ENCODE results near the gene HIVEP3.

HIVEP3 gene

DNA sequence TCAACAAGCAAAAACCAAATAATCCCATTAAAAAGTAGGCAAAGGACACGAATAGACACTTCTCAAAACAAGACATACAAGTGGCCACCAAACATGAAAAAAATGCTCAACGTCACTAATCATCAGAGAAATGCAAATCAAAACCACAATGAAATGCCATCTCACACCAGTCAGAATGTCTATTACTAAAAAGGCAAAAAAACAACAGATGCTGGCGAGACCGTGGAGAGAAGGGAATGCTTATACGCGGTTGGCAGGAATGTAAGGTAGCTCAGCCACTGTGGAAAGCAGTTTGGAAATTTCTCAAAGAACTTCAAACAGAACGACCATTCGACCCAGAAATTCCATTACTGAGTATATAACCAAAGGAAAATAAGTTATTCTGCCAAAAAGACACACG lies 289.2 kb downstream of the HIVEP3 start:
- Histone ChIP-seq H3K27me3 (ENCODE audit: control insufficient read depth in 1 of 2, insufficient read depth in 2 of 2, low read length in 2 of 2) (no peaks in the 10 kb centered on the region), H3K9ac (ENCODE audit: low read length) (no peak overlapping the region), H3K9me3 (ENCODE audit: low read length) (no peaks in the 10 kb centered on the region), H3K36me3 (ENCODE audit: insufficient read depth, low read length) (no peaks in the 10 kb centered on the region), H3K4me1 (ENCODE audit: insufficient read depth, low read length) (no peaks in the 10 kb centered on the region), H3K27ac (ENCODE audit: low read depth, low read length) (no peak overlapping the region), H3K4me3 (ENCODE audit: low read depth in 1 of 2, low read length in 2 of 2) (no peak overlapping the region)

DNA sequence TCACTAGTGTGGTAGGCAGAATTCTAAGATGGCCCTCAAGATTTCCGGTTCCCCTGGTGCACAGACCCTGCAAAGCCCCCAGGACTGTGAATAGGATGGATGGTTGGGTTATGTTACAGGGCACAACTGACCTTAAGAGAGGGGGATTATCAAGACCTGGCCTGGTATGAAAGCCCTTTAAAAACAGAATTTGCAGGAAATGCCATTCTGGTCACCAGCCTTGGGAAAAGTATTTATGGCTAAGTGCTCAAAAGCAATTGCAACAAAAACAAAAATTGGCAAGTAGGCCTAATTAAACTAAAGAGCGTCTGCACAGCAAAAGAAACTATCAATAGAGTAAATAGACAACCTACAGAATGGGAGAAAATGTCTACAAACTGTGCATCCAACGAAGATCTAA lies 289.6 kb downstream of the HIVEP3 start:
- Histone ChIP-seq H3K9ac (ENCODE audit: low read length) (no peak overlapping the region), H3K9me3 (ENCODE audit: low read length) (no peaks in the 10 kb centered on the region), H3K27ac (ENCODE audit: low read depth, low read length) (no peak overlapping the region), H3K36me3 (ENCODE audit: insufficient read depth, low read length) (no peaks in the 10 kb centered on the region), H3K4me1 (ENCODE audit: insufficient read depth, low read length) (no peaks in the 10 kb centered on the region), H3K4me3 (ENCODE audit: low read depth in 1 of 2, low read length in 2 of 2) (no peak overlapping the region), H3K27me3 (ENCODE audit: control insufficient read depth in 1 of 2, insufficient read depth in 2 of 2, low read length in 2 of 2) (no peaks in the 10 kb centered on the region)

DNA sequence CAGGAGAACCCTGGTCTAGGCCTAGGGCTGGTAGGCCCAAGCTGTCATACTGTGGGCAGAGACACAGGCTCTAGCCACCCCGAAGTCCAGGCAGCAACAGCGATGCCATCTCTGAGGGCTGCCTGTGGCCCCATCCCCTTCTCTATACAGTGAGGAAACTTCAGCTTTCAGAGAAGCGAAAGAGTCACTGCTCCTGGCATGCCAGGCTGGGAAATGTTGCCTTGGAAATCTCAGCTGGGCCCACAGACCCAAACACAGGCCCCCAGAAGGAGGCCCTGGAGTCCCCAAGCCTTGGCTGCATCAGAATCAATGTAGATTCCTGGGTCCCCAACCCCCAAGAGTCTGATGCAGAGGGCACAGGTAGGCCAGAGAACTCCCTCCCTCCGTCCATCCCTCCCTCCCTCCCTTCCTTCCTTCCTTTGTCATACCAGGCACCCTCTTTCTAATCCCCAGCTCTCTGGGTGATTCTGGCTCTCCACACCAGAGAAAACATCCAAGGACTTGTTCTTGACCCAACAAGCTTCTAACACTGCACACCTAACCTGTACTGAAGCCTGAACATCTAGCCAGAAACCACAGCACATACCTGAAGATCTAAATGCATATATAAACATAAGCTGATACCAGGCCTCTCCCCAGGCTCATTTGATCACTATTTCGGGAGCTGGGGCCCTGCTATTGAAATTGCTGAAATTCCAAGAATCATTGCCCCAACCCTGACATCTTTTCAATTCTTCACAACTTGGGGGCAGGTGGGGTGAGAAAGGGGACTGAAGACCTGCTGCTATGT lies 291.0 kb downstream of the HIVEP3 start:
- no peak overlapping the region for H3K9ac ChIP-seq (ENCODE audit: low read length)
- H3K27ac ChIP-seq (ENCODE audit: low read depth, low read length) = no peak overlapping the region
- H3K36me3 ChIP-seq (ENCODE audit: insufficient read depth, low read length) = no peaks in the 10 kb centered on the region
- no peaks in the 10 kb centered on the region for H3K9me3 ChIP-seq (ENCODE audit: low read length)
- H3K4me1 ChIP-seq (ENCODE audit: insufficient read depth, low read length) = no peaks in the 10 kb centered on the region
- H3K4me3 ChIP-seq (ENCODE audit: low read depth in 1 of 2, low read length in 2 of 2) = no peak overlapping the region
- no peaks in the 10 kb centered on the region for H3K27me3 ChIP-seq (ENCODE audit: control insufficient read depth in 1 of 2, insufficient read depth in 2 of 2, low read length in 2 of 2)

DNA sequence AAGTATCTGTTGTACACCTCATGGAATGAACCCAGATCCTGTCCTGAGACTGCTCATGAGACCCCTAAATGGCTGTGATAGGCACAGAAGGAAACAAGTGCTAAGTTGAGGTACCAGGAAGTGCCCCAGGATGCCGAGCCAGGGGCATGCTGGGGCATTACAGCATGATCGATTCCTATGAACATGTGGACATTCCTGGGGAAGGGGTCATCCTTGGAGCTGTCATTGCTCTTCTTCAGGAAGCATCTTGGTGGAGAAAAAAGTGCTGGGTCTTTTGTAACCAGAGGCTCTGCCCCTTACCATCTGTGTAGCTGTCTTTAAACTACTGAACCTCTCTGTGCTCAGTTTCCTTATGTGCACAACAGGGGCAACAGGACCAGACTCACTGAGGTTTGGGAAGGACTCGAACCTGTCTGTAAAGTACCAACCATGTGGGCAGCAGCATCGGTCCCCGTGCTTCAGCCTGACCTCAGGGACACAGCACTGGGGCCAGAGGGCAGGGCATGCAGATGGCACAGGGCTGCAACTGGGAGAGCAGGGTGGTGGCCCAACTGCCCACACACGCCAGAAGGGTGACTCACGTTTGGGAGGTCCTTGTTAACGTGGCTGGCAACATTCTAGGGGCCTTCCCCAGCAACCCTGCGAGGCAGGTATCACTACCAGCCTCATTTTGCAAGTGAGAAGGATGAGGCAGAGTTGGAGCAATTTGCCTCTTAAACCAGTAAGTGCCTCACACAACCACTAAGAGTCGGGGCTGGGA lies 291.9 kb downstream of the HIVEP3 start:
- Histone ChIP-seq H3K9ac (ENCODE audit: low read length) (no peak overlapping the region), H3K4me1 (ENCODE audit: insufficient read depth, low read length) (no peaks in the 10 kb centered on the region), H3K27me3 (ENCODE audit: control insufficient read depth in 1 of 2, insufficient read depth in 2 of 2, low read length in 2 of 2) (no peaks in the 10 kb centered on the region), H3K4me3 (ENCODE audit: low read depth in 1 of 2, low read length in 2 of 2) (no peak overlapping the region), H3K36me3 (ENCODE audit: insufficient read depth, low read length) (no peaks in the 10 kb centered on the region), H3K27ac (ENCODE audit: low read depth, low read length) (no peak overlapping the region), H3K9me3 (ENCODE audit: low read length) (no peaks in the 10 kb centered on the region)

DNA sequence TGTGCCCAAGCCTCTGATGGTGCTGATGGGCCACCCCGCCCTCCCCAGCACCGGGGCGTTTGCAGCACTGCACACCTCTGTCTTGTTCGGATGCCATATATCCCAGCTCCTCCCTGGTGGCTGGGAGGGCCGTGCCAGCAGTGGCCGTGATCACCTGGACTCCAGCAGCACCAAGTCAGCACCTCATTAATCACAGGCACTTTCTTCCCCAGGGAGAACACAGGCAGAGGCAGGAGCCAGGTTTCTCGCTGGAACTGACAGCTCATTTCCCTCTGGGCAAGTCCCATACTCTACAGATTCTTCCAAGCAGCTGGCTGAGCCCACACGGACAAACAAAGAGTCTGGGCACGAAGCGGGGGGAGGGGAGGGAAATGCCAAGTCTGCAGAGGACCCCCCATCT lies 292.6 kb downstream of the HIVEP3 start:
- Histone ChIP-seq H3K4me1 (ENCODE audit: insufficient read depth, low read length) (no peaks in the 10 kb centered on the region), H3K9ac (ENCODE audit: low read length) (no peak overlapping the region), H3K36me3 (ENCODE audit: insufficient read depth, low read length) (no peaks in the 10 kb centered on the region), H3K27me3 (ENCODE audit: control insufficient read depth in 1 of 2, insufficient read depth in 2 of 2, low read length in 2 of 2) (no peaks in the 10 kb centered on the region), H3K4me3 (ENCODE audit: low read depth in 1 of 2, low read length in 2 of 2) (no peak overlapping the region), H3K27ac (ENCODE audit: low read depth, low read length) (no peak overlapping the region), H3K9me3 (ENCODE audit: low read length) (no peaks in the 10 kb centered on the region)

DNA sequence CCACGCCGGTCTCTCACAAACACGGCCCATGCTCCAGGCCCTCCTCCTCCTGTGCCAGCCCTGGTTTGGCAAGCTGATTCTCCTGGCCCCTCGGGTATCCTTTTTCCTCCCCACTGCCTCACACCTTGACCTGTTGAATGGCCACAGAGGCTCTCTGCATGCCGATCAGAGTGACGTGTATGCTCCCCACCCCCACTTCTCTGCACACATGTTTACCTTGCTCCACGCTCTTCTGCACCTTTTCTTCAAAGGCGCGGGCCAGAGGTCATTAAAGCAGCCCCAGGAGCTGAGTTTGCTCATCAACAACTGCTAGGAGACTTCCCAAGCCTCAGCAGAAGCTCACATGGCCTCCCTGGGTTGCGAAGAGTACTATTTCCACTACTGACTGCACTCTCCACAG lies 295.0 kb downstream of the HIVEP3 start:
- no peaks in the 10 kb centered on the region for H3K36me3 ChIP-seq (ENCODE audit: insufficient read depth, low read length)
- H3K4me3 ChIP-seq (ENCODE audit: low read depth in 1 of 2, low read length in 2 of 2) = no peak overlapping the region
- H3K9ac ChIP-seq (ENCODE audit: low read length) = no peak overlapping the region
- H3K4me1 ChIP-seq (ENCODE audit: insufficient read depth, low read length) = no peaks in the 10 kb centered on the region
- no peak overlapping the region for H3K27ac ChIP-seq (ENCODE audit: low read depth, low read length)
- no peaks in the 10 kb centered on the region for H3K9me3 ChIP-seq (ENCODE audit: low read length)
- H3K27me3 ChIP-seq (ENCODE audit: control insufficient read depth in 1 of 2, insufficient read depth in 2 of 2, low read length in 2 of 2) = no peaks in the 10 kb centered on the region

DNA sequence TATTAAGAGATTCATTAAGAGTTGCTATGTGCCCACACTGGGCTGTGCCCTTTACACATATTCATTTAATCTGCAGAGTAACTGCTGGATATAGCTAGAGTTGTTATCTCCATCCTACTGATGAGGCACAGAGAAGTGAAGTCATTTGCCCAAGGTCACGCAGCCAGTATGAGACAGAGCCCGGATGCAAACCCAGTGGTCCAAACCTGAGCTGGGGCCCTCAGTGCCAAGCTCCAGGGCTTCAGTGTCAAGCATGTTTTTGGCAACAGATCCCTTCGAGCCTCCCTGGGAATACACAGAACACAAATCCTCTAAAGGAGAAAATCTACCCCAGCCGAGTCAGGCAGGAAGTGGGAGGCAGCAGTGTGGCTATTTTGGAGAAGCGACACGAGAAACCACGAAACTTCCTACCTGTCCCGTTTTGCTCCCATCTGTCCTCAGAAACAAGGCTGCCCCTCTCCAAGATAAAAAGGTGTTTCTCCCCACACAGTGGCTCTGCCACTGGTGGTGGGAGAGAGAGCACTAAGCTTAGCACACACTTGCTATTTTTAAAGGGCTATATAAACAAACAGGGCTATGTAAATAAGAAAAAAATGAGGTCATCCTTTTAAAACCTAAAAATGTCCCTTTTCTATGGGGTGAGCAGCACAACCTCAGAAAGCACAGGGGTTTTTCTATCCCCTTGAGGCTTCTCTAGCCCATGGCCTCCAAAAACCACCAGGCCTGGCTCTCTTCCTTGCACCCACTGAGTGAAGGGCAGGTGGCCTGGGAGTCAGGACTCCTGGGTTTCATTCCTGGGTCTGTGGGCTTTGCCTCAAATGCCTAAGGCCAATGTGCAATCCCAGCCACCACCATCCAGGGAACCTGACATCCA lies 295.6 kb downstream of the HIVEP3 start:
- Histone ChIP-seq H3K4me1 (ENCODE audit: insufficient read depth, low read length) (no peaks in the 10 kb centered on the region), H3K9me3 (ENCODE audit: low read length) (no peaks in the 10 kb centered on the region), H3K4me3 (ENCODE audit: low read depth in 1 of 2, low read length in 2 of 2) (no peak overlapping the region), H3K27me3 (ENCODE audit: control insufficient read depth in 1 of 2, insufficient read depth in 2 of 2, low read length in 2 of 2) (no peaks in the 10 kb centered on the region), H3K36me3 (ENCODE audit: insufficient read depth, low read length) (no peaks in the 10 kb centered on the region), H3K27ac (ENCODE audit: low read depth, low read length) (no peak overlapping the region), H3K9ac (ENCODE audit: low read length) (no peak overlapping the region)

DNA sequence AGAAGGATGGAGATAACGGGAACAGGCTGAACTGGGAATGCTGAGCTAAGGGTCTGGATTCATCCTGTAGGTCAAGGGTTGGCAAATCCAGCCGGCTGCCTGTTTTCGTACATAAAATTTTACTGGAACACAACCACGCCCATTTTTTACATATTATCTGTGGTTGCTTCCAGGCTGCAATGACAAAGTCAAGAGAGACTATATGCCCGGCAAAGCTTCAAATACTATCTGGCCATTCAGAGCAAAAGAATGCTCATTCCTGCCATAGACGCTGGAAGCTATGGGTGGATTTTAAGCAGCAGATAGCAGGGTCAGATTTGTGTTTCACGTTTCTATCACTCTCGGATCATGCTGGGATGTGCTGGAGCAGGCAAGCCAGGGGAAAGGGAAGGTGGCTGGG lies 296.3 kb downstream of the HIVEP3 start:
- no peak overlapping the region for H3K4me3 ChIP-seq (ENCODE audit: low read depth in 1 of 2, low read length in 2 of 2)
- no peaks in the 10 kb centered on the region for H3K27me3 ChIP-seq (ENCODE audit: control insufficient read depth in 1 of 2, insufficient read depth in 2 of 2, low read length in 2 of 2)
- H3K9me3 ChIP-seq (ENCODE audit: low read length) = no peaks in the 10 kb centered on the region
- H3K9ac ChIP-seq (ENCODE audit: low read length) = no peak overlapping the region
- no peaks in the 10 kb centered on the region for H3K36me3 ChIP-seq (ENCODE audit: insufficient read depth, low read length)
- H3K4me1 ChIP-seq (ENCODE audit: insufficient read depth, low read length) = no peaks in the 10 kb centered on the region
- no peak overlapping the region for H3K27ac ChIP-seq (ENCODE audit: low read depth, low read length)

DNA sequence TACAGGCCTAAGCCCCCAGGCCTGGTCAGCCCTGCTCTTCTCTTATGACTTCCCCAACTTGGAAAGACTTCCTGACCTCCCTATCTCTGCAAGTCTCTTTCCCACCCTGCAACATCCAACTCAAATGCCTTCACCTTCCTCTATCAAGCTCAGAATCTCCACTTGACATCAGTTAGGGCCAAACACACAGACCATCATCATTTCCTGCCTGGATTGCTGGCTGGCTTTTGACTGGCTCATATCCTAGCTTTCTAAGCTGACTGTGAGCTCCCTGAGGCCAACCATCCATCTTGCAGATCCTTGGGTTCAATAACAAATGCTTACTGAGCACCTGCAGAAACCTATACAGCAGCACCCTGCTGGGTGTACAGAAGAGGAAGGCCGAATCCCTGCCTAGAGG lies 296.9 kb downstream of the HIVEP3 start:
- Histone ChIP-seq H3K4me3 (ENCODE audit: low read depth in 1 of 2, low read length in 2 of 2) (no peak overlapping the region), H3K27me3 (ENCODE audit: control insufficient read depth in 1 of 2, insufficient read depth in 2 of 2, low read length in 2 of 2) (no peaks in the 10 kb centered on the region), H3K4me1 (ENCODE audit: insufficient read depth, low read length) (no peaks in the 10 kb centered on the region), H3K9ac (ENCODE audit: low read length) (no peak overlapping the region), H3K36me3 (ENCODE audit: insufficient read depth, low read length) (no peaks in the 10 kb centered on the region), H3K9me3 (ENCODE audit: low read length) (no peaks in the 10 kb centered on the region), H3K27ac (ENCODE audit: low read depth, low read length) (no peak overlapping the region)

DNA sequence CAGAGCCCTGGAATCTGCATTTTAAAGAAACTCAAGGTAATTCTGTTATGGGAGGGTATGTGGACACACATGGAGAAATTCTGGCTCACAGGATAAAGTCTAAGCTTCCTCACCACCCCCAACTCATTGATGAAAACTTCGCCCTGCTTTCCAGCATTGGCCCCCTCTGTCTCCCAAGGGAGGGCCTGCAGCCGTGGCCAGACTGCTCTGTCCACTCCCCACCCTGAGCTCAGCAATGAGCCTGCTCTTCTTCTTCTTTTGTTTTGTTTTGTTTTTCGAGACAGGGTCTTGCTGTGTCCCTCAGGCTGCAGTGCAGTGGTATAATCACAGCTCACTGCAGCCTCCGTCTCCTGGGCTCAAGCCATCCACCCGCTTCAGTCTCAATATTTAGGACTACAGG lies 297.5 kb downstream of the HIVEP3 start:
- Histone ChIP-seq H3K36me3 (ENCODE audit: insufficient read depth, low read length) (no peaks in the 10 kb centered on the region), H3K4me3 (ENCODE audit: low read depth in 1 of 2, low read length in 2 of 2) (no peak overlapping the region), H3K27me3 (ENCODE audit: control insufficient read depth in 1 of 2, insufficient read depth in 2 of 2, low read length in 2 of 2) (no peaks in the 10 kb centered on the region), H3K9me3 (ENCODE audit: low read length) (no peaks in the 10 kb centered on the region), H3K27ac (ENCODE audit: low read depth, low read length) (no peak overlapping the region), H3K4me1 (ENCODE audit: insufficient read depth, low read length) (no peaks in the 10 kb centered on the region), H3K9ac (ENCODE audit: low read length) (no peak overlapping the region)

DNA sequence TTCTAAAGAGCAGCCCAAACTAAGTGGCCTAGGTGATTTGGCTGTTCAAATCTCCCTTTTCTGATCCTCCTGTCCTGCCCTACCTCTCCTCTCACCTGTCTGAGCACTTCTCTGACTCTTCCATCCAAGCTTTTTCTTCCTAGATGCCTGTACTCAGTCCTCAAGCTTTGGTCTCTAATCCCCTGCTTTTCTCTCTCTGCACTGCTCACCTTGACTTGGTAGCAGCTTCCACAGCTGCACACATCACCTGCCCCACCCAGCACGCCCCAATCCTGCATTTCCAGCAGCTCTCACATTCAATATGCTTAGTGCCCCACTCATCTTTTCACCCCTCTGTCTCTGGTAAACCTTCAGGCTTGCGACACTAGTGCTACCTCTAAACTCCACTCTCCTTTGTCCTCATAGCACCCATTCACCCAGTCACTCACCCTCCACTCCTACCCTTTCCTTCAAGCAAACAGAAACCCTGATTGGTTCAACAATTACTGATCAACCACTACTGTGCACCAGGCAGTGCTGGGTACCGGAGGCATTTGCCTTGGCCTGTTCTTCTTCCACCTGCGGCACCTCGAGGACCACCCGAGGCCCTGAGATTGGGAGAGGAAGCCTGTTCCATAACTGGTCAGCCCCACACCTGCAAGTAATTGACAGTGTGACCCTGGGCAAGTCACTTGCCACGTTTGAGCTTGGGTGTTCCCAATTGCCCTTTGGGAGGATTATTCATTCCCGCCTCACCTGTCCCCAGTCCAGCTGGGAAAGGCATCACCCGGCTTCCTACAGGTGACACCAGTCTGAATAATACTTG lies 298.2 kb downstream of the HIVEP3 start:
- Histone ChIP-seq H3K9me3 (ENCODE audit: low read length) (no peaks in the 10 kb centered on the region), H3K27ac (ENCODE audit: low read depth, low read length) (no peak overlapping the region), H3K36me3 (ENCODE audit: insufficient read depth, low read length) (no peaks in the 10 kb centered on the region), H3K27me3 (ENCODE audit: control insufficient read depth in 1 of 2, insufficient read depth in 2 of 2, low read length in 2 of 2) (no peaks in the 10 kb centered on the region), H3K4me3 (ENCODE audit: low read depth in 1 of 2, low read length in 2 of 2) (no peak overlapping the region), H3K9ac (ENCODE audit: low read length) (no peak overlapping the region), H3K4me1 (ENCODE audit: insufficient read depth, low read length) (no peaks in the 10 kb centered on the region)
